MM.1S (cell line): ENCODE data around the gene RAB24.

Source experiments
- DNase-seq: peaks from one replicate; pipeline ENCODE4 v3.0.0-alpha.2; 2015
- H2AFZ ChIP-seq: fragments of 300-600 bp; sonication (generic); 2 replicates; pipeline ENCODE4 v1.6.0; 2016; ENCODE audit warnings: antibody characterized with exemption, low read length
- H3F3A ChIP-seq: fragments of 300-600 bp; sonication (generic); 2 replicates; pipeline ENCODE4 v1.6.1; 2016; ENCODE audit warnings: mild to moderate bottlenecking, antibody characterized with exemption, low read length, moderate library complexity, mixed read lengths; ENCODE audit not compliant: insufficient read depth
- H3K27ac ChIP-seq: fragments of 300-600 bp; sonication (generic); 2 replicates; pipeline ENCODE4 v1.5.1; 2016; ENCODE audit warnings: mild to moderate bottlenecking, low read length
- H3K27me3 ChIP-seq: fragments of 300-600 bp; sonication (generic); replicated peaks from 2 replicates; pipeline ENCODE4 v1.6.0; 2016; ENCODE audit warnings: low read length; ENCODE audit not compliant: insufficient read depth
- H3K36me3 ChIP-seq: fragments of 300-600 bp; sonication (generic); replicated peaks from 2 replicates; pipeline ENCODE4 v1.6.1; 2016; ENCODE audit warnings: mild to moderate bottlenecking, low read length, mixed read lengths; ENCODE audit not compliant: insufficient read depth
- H3K4me1 ChIP-seq: fragments of 300-600 bp; sonication (generic); 2 replicates; pipeline ENCODE4 v1.6.1; 2016; ENCODE audit warnings: low read length, mixed read lengths
- H3K4me2 ChIP-seq: fragments of 300-600 bp; sonication (generic); 2 replicates; pipeline ENCODE4 v1.6.0; 2016; ENCODE audit warnings: low read depth, low read length
- H3K4me3 ChIP-seq: fragments of 300-600 bp; sonication (generic); 2 replicates; pipeline ENCODE4 v1.5.1; 2016; ENCODE audit warnings: low read length, mixed read lengths
- H3K79me2 ChIP-seq: fragments of 300-600 bp; sonication (generic); 2 replicates; pipeline ENCODE4 v1.6.1; 2016; ENCODE audit warnings: mixed run types, low read length, mixed read lengths
- H3K9ac ChIP-seq: fragments of 300-600 bp; sonication (generic); 2 replicates; pipeline ENCODE4 v1.6.1; 2016; ENCODE audit warnings: low read length, mixed read lengths
- H3K9me2 ChIP-seq: fragments of 300-600 bp; sonication (generic); replicated peaks from 2 replicates; pipeline ENCODE4 v1.6.1; 2016; ENCODE audit warnings: mild to moderate bottlenecking, low read length, mixed read lengths; ENCODE audit not compliant: insufficient read depth
- H3K9me3 ChIP-seq: fragments of 300-600 bp; sonication (generic); replicated peaks from 2 replicates; pipeline ENCODE4 v1.6.1; 2016; ENCODE audit warnings: mild to moderate bottlenecking, low read length, mixed read lengths; ENCODE audit not compliant: insufficient read depth
- H4K20me1 ChIP-seq: fragments of 300-600 bp; sonication (generic); 2 replicates; pipeline ENCODE4 v1.6.1; 2016; ENCODE audit warnings: mild to moderate bottlenecking, low read length, moderate library complexity, mixed read lengths; ENCODE audit not compliant: insufficient read depth
- EZH2 ChIP-seq: fragments of 300-600 bp; sonication (generic); optimal IDR thresholded peaks from 2 replicates; pipeline ENCODE3; 2017; ENCODE audit warnings: low read depth, mild to moderate bottlenecking, antibody characterized with exemption, low read length, mixed read lengths
- EZH2phosphoT487 ChIP-seq: fragments of 300-600 bp; sonication (generic); IDR thresholded peaks from 2 replicates; pipeline ENCODE4 v1.6.1; 2018; ENCODE audit warnings: antibody characterized with exemption, low read length
- TF ChIP-seq, protein P1 (sequence below): fragments of 300-600 bp; sonication (generic); IDR thresholded peaks from 2 replicates; pipeline ENCODE4 v1.5.1; 2016; ENCODE audit warnings: antibody characterized with exemption, low read length, mixed read lengths

RAB24 gene

DNA sequence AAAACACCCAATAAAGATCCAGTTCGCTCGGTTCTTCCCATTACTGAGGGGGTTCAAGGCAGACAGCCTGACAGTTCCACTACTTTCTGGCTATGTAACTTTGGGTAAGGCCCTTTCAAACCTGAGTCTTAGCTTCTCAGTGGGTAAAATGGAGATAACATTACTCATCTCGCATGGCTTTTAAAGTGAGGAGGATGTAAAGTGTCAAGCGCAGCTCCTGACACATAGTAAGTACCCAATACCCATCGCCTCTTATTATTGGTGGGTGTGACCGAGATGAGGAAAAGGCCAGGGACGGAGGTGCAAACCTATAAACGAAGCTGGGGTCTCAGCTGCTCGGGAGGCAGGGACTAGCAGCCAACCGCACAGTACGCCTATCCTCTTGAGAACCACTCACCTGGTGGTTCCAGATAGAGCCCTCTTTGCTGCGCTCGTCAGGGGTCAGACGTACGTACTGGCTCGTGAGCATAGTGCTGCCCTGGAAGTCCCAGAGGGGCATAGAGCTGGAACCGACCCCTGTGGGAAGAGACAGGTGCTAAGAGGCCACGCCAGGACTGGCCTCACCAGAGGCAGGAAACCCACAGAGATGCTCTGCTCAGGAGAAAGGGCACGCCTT is 47.4 kb upstream of the RAB24 start:
- peaks cover 56% of the 10 kb centered on the region for H3K79me2 ChIP-seq
- H3K27me3 ChIP-seq: no peaks in the 10 kb centered on the region
- 0 out of 2 replicates have a peak, but pooled peaks cover 7% of the 10 kb centered on the region for H3F3A ChIP-seq
- H3K9me2 ChIP-seq: no peaks in the 10 kb centered on the region
- H3K4me1 ChIP-seq: peaks cover 23% of the 10 kb centered on the region
- peak; percentile 7 for DNase-seq
- peak overlapping the region; percentile 90 for H3K9ac ChIP-seq
- peak overlapping the region; percentile 99 for H2AFZ ChIP-seq
- H3K27ac ChIP-seq: peak overlapping the region; percentile 91
- H3K4me2 ChIP-seq: peak overlapping the region; percentile 94
- TF ChIP-seq EZH2phosphoT487 (no peak), EZH2 (no peak)
- TF ChIP-seq, protein P1, sequence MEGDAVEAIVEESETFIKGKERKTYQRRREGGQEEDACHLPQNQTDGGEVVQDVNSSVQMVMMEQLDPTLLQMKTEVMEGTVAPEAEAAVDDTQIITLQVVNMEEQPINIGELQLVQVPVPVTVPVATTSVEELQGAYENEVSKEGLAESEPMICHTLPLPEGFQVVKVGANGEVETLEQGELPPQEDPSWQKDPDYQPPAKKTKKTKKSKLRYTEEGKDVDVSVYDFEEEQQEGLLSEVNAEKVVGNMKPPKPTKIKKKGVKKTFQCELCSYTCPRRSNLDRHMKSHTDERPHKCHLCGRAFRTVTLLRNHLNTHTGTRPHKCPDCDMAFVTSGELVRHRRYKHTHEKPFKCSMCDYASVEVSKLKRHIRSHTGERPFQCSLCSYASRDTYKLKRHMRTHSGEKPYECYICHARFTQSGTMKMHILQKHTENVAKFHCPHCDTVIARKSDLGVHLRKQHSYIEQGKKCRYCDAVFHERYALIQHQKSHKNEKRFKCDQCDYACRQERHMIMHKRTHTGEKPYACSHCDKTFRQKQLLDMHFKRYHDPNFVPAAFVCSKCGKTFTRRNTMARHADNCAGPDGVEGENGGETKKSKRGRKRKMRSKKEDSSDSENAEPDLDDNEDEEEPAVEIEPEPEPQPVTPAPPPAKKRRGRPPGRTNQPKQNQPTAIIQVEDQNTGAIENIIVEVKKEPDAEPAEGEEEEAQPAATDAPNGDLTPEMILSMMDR: no peak
- H3K9me3 ChIP-seq: no peaks in the 10 kb centered on the region
- no peaks in the 10 kb centered on the region; the same call in 1 of the 2 replicates for H4K20me1 ChIP-seq
- H3K36me3 ChIP-seq: no peaks in the 10 kb centered on the region
- H3K4me3 ChIP-seq: peak overlapping the region; percentile 99

GRCh38 chr5:177349762-177350161 is 46.2 kb upstream of the RAB24 start:
- TF ChIP-seq EZH2phosphoT487 (no peak), EZH2 (no peak)
- TF ChIP-seq, protein P1: no peak
- Histone ChIP-seq H3K9ac (no peak overlapping the region; the same call in 1 of the 2 replicates), H3K27ac (no peak overlapping the region), H2AFZ (no peak overlapping the region), H3K9me2 (no peaks in the 10 kb centered on the region), H3K79me2 (peaks cover 65% of the 10 kb centered on the region), H3K4me3 (no peak overlapping the region; the same call in 1 of the 2 replicates), H3K36me3 (no peaks in the 10 kb centered on the region), H3K4me1 (peaks cover 19% of the 10 kb centered on the region), H3K4me2 (peak overlapping the region; percentile 94; the same call in 1 of the 2 replicates), H4K20me1 (no peaks in the 10 kb centered on the region; the same call in 1 of the 2 replicates), H3K9me3 (no peaks in the 10 kb centered on the region), H3F3A (0 out of 2 replicates have a peak, but pooled peaks cover 7% of the 10 kb centered on the region), H3K27me3 (no peaks in the 10 kb centered on the region)
- DNase-seq: no peak

DNA sequence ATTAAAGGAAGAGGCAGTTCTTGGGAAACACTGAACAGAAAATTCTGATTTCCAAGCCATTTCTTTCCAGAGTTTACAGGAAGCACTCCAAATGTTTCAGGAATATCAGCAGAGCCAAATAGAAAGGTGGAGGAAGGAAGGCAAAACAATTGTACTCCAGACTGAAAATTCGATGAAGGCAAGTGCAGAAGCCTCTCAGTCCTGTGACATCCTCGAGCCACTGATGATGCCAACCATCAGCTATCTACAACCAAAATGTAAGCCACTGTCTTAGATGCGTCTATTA is 45.8 kb upstream of the RAB24 start:
- Histone ChIP-seq H3K4me1 (peaks cover 19% of the 10 kb centered on the region), H3K36me3 (no peaks in the 10 kb centered on the region), H3K27me3 (no peaks in the 10 kb centered on the region), H3K9me3 (no peaks in the 10 kb centered on the region), H4K20me1 (no peaks in the 10 kb centered on the region; the same call in 1 of the 2 replicates), H3K9me2 (no peaks in the 10 kb centered on the region), H3K27ac (no peak overlapping the region), H2AFZ (no peak overlapping the region), H3K9ac (no peak overlapping the region; the same call in 1 of the 2 replicates), H3F3A (0 out of 2 replicates have a peak, but pooled peaks cover 7% of the 10 kb centered on the region), H3K4me2 (0 out of 2 replicates have a peak overlapping the region, but pooled peaks have one; percentile 94), H3K79me2 (peaks cover 69% of the 10 kb centered on the region), H3K4me3 (no peak overlapping the region)
- no peak for DNase-seq
- TF ChIP-seq, protein P1: no peak
- TF ChIP-seq EZH2: no peak
- no peak for TF ChIP-seq EZH2phosphoT487
